Loucy (cell line): Measurements from ENCODE around the gene CCR6.

Experiments used
- H2AFZ ChIP-seq: fragments of 200-600 bp; sonication (generic); 2 replicates; pipeline ENCODE4 v1.6.0; 2016; ENCODE audit warnings: antibody characterized with exemption, mild to moderate bottlenecking, low read length, moderate library complexity
- H3F3A ChIP-seq: fragments of 200-600 bp; 2 replicates; pipeline ENCODE4 v1.6.0; 2016; ENCODE audit warnings: antibody characterized with exemption, low read depth, mild to moderate bottlenecking
- H3K27me3 ChIP-seq: fragments of 200-600 bp; sonication (generic); 2 replicates; pipeline ENCODE4 v1.6.1; 2014; ENCODE audit warnings: low read length, mild to moderate bottlenecking; ENCODE audit not compliant: insufficient read depth, poor library complexity, severe bottlenecking
- H3K36me3 ChIP-seq: fragments of 200-600 bp; sonication (generic); 2 replicates; pipeline ENCODE4 v1.6.1; 2016; ENCODE audit warnings: low read length; ENCODE audit not compliant: insufficient read depth
- H3K4me1 ChIP-seq: fragments of 200-600 bp; sonication (generic); 2 replicates; pipeline ENCODE4 v1.5.1; 2014; ENCODE audit warnings: low read length, mild to moderate bottlenecking; ENCODE audit not compliant: insufficient read depth, poor library complexity, severe bottlenecking
- H3K4me2 ChIP-seq: fragments of 200-600 bp; sonication (generic); 2 replicates; pipeline ENCODE4 v1.6.0; 2014; ENCODE audit warnings: antibody characterized with exemption, low read length, low read depth, mild to moderate bottlenecking; ENCODE audit not compliant: poor library complexity, severe bottlenecking
- H3K4me3 ChIP-seq: fragments of 200-600 bp; sonication (generic); 2 replicates; pipeline ENCODE4 v1.5.1; 2014; ENCODE audit warnings: low read length, mild to moderate bottlenecking, mixed read lengths; ENCODE audit not compliant: poor library complexity, severe bottlenecking
- H3K79me2 ChIP-seq: fragments of 200-600 bp; sonication (generic); 2 replicates; pipeline ENCODE4 v1.6.1; 2014; ENCODE audit warnings: low read length; ENCODE audit not compliant: insufficient read depth
- H3K9ac ChIP-seq: fragments of 200-600 bp; sonication (generic); 2 replicates; pipeline ENCODE4 v1.6.0; 2014; ENCODE audit warnings: mild to moderate bottlenecking, low read depth, low read length, moderate library complexity; ENCODE audit not compliant: poor library complexity, severe bottlenecking
- H3K9me2 ChIP-seq: fragments of 200-600 bp; sonication (generic); replicated peaks from 2 replicates; pipeline ENCODE4 v1.6.1; 2016; ENCODE audit warnings: low read depth, low read length, mixed read lengths
- H3K9me3 ChIP-seq: fragments of 200-600 bp; sonication (generic); 2 replicates; pipeline ENCODE4 v1.6.1; 2014; ENCODE audit warnings: mild to moderate bottlenecking, antibody characterized with exemption, low read length, low read depth; ENCODE audit not compliant: insufficient read depth
- H4K20me1 ChIP-seq: fragments of 200-600 bp; sonication (generic); 2 replicates; pipeline ENCODE4 v1.6.0; 2014; ENCODE audit warnings: antibody characterized with exemption, low read length, mild to moderate bottlenecking; ENCODE audit not compliant: insufficient read depth, poor library complexity, severe bottlenecking
- CTCF ChIP-seq: fragments of 200-600 bp; sonication (generic); conservative IDR thresholded peaks from 2 replicates; pipeline ENCODE4 v1.5.1; 2014; ENCODE audit warnings: mild to moderate bottlenecking, antibody characterized with exemption, low read length
- EZH2phosphoT487 ChIP-seq: fragments of 200-600 bp; IDR thresholded peaks from 2 replicates; pipeline ENCODE4 v1.6.1; 2018; ENCODE audit warnings: antibody characterized with exemption, mild to moderate bottlenecking, moderate library complexity, borderline replicate concordance

CCR6 gene

GRCh38 chr6:167098825-167099225, 24.1 kb upstream of the CCR6 start:
- Histone ChIP-seq H3K9me3 (no peaks in the 10 kb centered on the region), H2AFZ (no peak overlapping the region), H3K4me3 (no peak overlapping the region), H3K9ac (no peak overlapping the region), H3K4me1 (no peaks in the 10 kb centered on the region), H3K79me2 (no peaks in the 10 kb centered on the region), H3K27me3 (no peaks in the 10 kb centered on the region), H3K4me2 (no peak overlapping the region), H3K36me3 (no peaks in the 10 kb centered on the region), H3F3A (no peaks in the 10 kb centered on the region), H4K20me1 (no peaks in the 10 kb centered on the region), H3K9me2 (no peaks in the 10 kb centered on the region)
- TF ChIP-seq EZH2phosphoT487: no peak
- TF ChIP-seq CTCF: no peak

- H3K9me3 ChIP-seq: no peaks in the 10 kb centered on the region
- H3F3A ChIP-seq: no peaks in the 10 kb centered on the region
- H2AFZ ChIP-seq: no peak overlapping the region
- H3K36me3 ChIP-seq: no peaks in the 10 kb centered on the region
- no peak for TF ChIP-seq EZH2phosphoT487
- no peak for TF ChIP-seq CTCF
- no peak overlapping the region for H3K9ac ChIP-seq
- H3K79me2 ChIP-seq: no peaks in the 10 kb centered on the region
- no peak overlapping the region for H3K4me2 ChIP-seq
- no peaks in the 10 kb centered on the region for H4K20me1 ChIP-seq
- no peaks in the 10 kb centered on the region for H3K4me1 ChIP-seq
- no peaks in the 10 kb centered on the region for H3K27me3 ChIP-seq
- no peak overlapping the region for H3K4me3 ChIP-seq
- H3K9me2 ChIP-seq: no peaks in the 10 kb centered on the region
Observed at GRCh38 chr6:167099707-167100106, 23.2 kb upstream of the CCR6 start.

- no peak overlapping the region for H3K4me3 ChIP-seq
- H3K9me2 ChIP-seq: no peaks in the 10 kb centered on the region
- no peak overlapping the region for H2AFZ ChIP-seq
- no peaks in the 10 kb centered on the region for H3K36me3 ChIP-seq
- no peaks in the 10 kb centered on the region for H3K9me3 ChIP-seq
- H4K20me1 ChIP-seq: no peaks in the 10 kb centered on the region
- no peaks in the 10 kb centered on the region for H3F3A ChIP-seq
- H3K4me1 ChIP-seq: no peaks in the 10 kb centered on the region
- H3K9ac ChIP-seq: no peak overlapping the region
- H3K27me3 ChIP-seq: no peaks in the 10 kb centered on the region
- TF ChIP-seq CTCF (no peak), EZH2phosphoT487 (no peak)
- no peaks in the 10 kb centered on the region for H3K79me2 ChIP-seq
- H3K4me2 ChIP-seq: no peak overlapping the region
Observed at GRCh38 chr6:167100241-167100674, 22.6 kb upstream of the CCR6 start.
